ENCODE data around the gene PPP1R15B. TPM values are rescaled to one million over a fixed set of nuclear protein-coding genes. Genes with fewer than 3 reads are reported as not detected.
A peak's percentile ranks its signal among the peaks of the same experiment; 100 is the strongest.

Gene PPP1R15B
- total RNA-seq, 1 donor from 2014 or later, result 34.6 TPM

- no peak for DNase-seq (ENCODE audit: low read depth, low spot score)
These were observed 9.9 kb downstream of the PPP1R15B start for GRCh38 chr1:204401730-204402129.

GRCh38 chr1:204400882-204401510 is 10.6 kb downstream of the PPP1R15B start:
- no peak for DNase-seq (ENCODE audit: low read depth, low spot score)

- peak; percentile 58 for DNase-seq (ENCODE audit: low read depth, low spot score)
These were observed 13.2 kb downstream of the PPP1R15B start for GRCh38 chr1:204398197-204399125.

- DNase-seq (ENCODE audit: low read depth, low spot score), result no peak
These were observed 15.5 kb downstream of the PPP1R15B start for GRCh38 chr1:204396015-204396583.

- DNase-seq (ENCODE audit: low read depth, low spot score), result no peak
These were observed 20.0 kb downstream of the PPP1R15B start for GRCh38 chr1:204391629-204392028.

GRCh38 chr1:204390751-204391466 is 20.7 kb downstream of the PPP1R15B start:
- DNase-seq (ENCODE audit: low read depth, low spot score), result no peak

GRCh38 chr1:204385727-204386126 is 25.9 kb downstream of the PPP1R15B start:
- no peak for DNase-seq (ENCODE audit: low read depth, low spot score)

GRCh38 chr1:204384636-204385352 is 26.8 kb downstream of the PPP1R15B start:
- DNase-seq (ENCODE audit: low read depth, low spot score), result peak; percentile 48

- DNase-seq (ENCODE audit: low read depth, low spot score), result no peak
These were observed 28.3 kb downstream of the PPP1R15B start for GRCh38 chr1:204383163-204383904.

- DNase-seq (ENCODE audit: low read depth, low spot score), result no peak
These were observed 28.9 kb downstream of the PPP1R15B start for GRCh38 chr1:204382714-204383083.

- no peak for DNase-seq (ENCODE audit: low read depth, low spot score)
These were observed 31.3 kb downstream of the PPP1R15B start for GRCh38 chr1:204380293-204380831.

- no peak for DNase-seq (ENCODE audit: low read depth, low spot score)
These were observed 33.6 kb downstream of the PPP1R15B start for GRCh38 chr1:204377800-204378668.

- DNase-seq (ENCODE audit: low read depth, low spot score), result no peak
These were observed 34.5 kb downstream of the PPP1R15B start for GRCh38 chr1:204376919-204377799.

- DNase-seq (ENCODE audit: low read depth, low spot score), result no peak
These were observed 35.2 kb downstream of the PPP1R15B start for GRCh38 chr1:204376465-204376864.

- no peak for DNase-seq (ENCODE audit: low read depth, low spot score)
These were observed 37.7 kb downstream of the PPP1R15B start for GRCh38 chr1:204373911-204374310.

GRCh38 chr1:204370176-204370575 is 41.4 kb downstream of the PPP1R15B start:
- DNase-seq (ENCODE audit: low read depth, low spot score), result no peak

GRCh38 chr1:204368996-204369726 is 42.5 kb downstream of the PPP1R15B start:
- no peak for DNase-seq (ENCODE audit: low read depth, low spot score)

All from pulmonary artery endothelial cell (primary cell).